Fibroblast of peridontal ligament (primary cell): Measurements from ENCODE around the gene MSANTD1.
"Not testable (repeated sequence)": the region's sequence is repeated elsewhere in the genome, so short reads cannot be mapped to it uniquely, and the experiment has no call there.

Experiments used
- DNase-seq: peaks from one replicate; pipeline ENCODE4 v3.0.0-alpha.2; 2010; ENCODE audit errors: extremely low read depth

Gene MSANTD1

GRCh38 chr4:3290889-3291321 is 41.9 kb downstream of the MSANTD1 start:
- DNase-seq = no peak

GRCh38 chr4:3291411-3291968 is 42.5 kb downstream of the MSANTD1 start:
- DNase-seq = no peak

- DNase-seq = peak; percentile 27
Measured at GRCh38 chr4:3291969-3292570, 43.1 kb downstream of the MSANTD1 start.

- peak; percentile 86 for DNase-seq
Measured at GRCh38 chr4:3292571-3293400, 43.8 kb downstream of the MSANTD1 start, which contains the start of gene RGS12. RGS12 (plus strand) TSS chr4:3293021; CDS start chr4:3316171, 23,150 bp downstream.

- DNase-seq = no peak
Measured at GRCh38 chr4:3293401-3294391, 44.7 kb downstream of the MSANTD1 start.

GRCh38 chr4:3294401-3295241 is 45.7 kb downstream of the MSANTD1 start:
- no peak for DNase-seq

GRCh38 chr4:3295837-3296624 is 47.1 kb downstream of the MSANTD1 start:
- DNase-seq = no peak

GRCh38 chr4:3296651-3297050 is 47.7 kb downstream of the MSANTD1 start:
- DNase-seq = no peak

- no peak for DNase-seq
Measured at GRCh38 chr4:3297066-3297859, 48.3 kb downstream of the MSANTD1 start.

GRCh38 chr4:3299122-3299975 is 50.4 kb downstream of the MSANTD1 start:
- no peak for DNase-seq

GRCh38 chr4:3299976-3300671 is 51.2 kb downstream of the MSANTD1 start:
- DNase-seq = no peak

GRCh38 chr4:3300882-3301281 is 51.9 kb downstream of the MSANTD1 start:
- DNase-seq = not testable (repeated sequence)

- DNase-seq = no peak
Measured at GRCh38 chr4:3301450-3302172, 52.7 kb downstream of the MSANTD1 start.

- DNase-seq = no peak
Measured at GRCh38 chr4:3302173-3302785, 53.3 kb downstream of the MSANTD1 start.

GRCh38 chr4:3302786-3303564 is 54.0 kb downstream of the MSANTD1 start:
- DNase-seq = no peak

- DNase-seq = no peak
Measured at GRCh38 chr4:3303565-3303824, 54.5 kb downstream of the MSANTD1 start.
